ENCODE results near the gene IFT43. TPM values are rescaled to one million over a fixed set of nuclear protein-coding genes. Genes with fewer than 3 reads are reported as not detected.

Gene IFT43
- total and polyA plus RNA-seq, 9 of the 15 experiments (the other 6 are each of a cell fraction or from before 2014, with no cell fraction given) = 4.9 to 12.8 (median 8.0) TPM

DNA sequence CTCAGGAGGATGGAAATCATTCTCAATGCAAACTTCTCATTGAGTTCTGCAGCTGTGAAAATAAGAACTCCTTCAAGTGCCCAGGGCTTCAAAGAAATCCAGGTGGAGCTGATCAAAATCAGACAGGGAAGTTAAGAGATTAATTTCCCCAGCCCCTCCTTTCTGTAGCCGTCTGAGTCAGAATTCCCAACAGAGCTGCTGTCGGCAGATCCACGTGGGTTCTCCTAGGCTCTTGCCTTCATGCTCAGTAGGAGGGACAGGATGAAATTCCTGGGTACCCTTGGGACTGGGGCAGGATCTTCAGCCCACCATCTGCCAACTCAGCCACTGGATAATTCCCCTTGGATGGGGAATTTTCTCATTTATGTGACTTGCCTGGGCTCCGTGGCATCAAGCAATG is 17.1 kb upstream of the IFT43 start (continued):
- TF ChIP-seq ZNF184 (CRISPR knock-in tag; IDR thresholded peaks at IDR 0.05) = no peak

- no peaks in the 10 kb centered on the region for H3K4me1 ChIP-seq (replicated peaks in 1 of 2; ENCODE audit: control insufficient read depth in 2 of 2, insufficient read depth in 2 of 2, low read length in 2 of 2)
- FAIRE-seq = no peak
Observed at GRCh38 chr14:75969126-75969525, 16.4 kb upstream of the IFT43 start.

More at GRCh38 chr14:75969126-75969525, 16.4 kb upstream of the IFT43 start:
- DNase-seq (ENCODE audit: extremely low read depth in 1 of 4, low spot score in 3 of 4) (no peak), ATAC-seq (no peak)
- no peaks in the 10 kb centered on the region for H3K36me3 ChIP-seq (ENCODE audit: control insufficient read depth, insufficient read depth, low read length)
- H3K4me3 ChIP-seq = no peak overlapping the region
- H3K27ac ChIP-seq (ENCODE audit: extremely low read depth, low read depth, low read length) = no peak overlapping the region
- H3K9me3 ChIP-seq (replicated peaks; ENCODE audit: control insufficient read depth, insufficient read depth, low read depth, low read length) = no peaks in the 10 kb centered on the region
- no TSS peak for BruUV-seq (replicated peaks)
- TF ChIP-seq ATF7 (IDR thresholded peaks at IDR 0.05) (no peak), POU5F1 (IDR thresholded peaks at IDR 0.05; ENCODE audit: borderline replicate concordance, low read depth, low read length, partially characterized antibody) (no peak), ZFX (CRISPR knock-in tag; IDR thresholded peaks at IDR 0.05) (no peak), NFE2 (IDR thresholded peaks at IDR 0.05; ENCODE audit: low read depth) (no peak), FUS (optimal IDR thresholded peaks at IDR 0.05; ENCODE audit: low read depth, low read length) (no peak), RBM22 (IDR thresholded peaks at IDR 0.05; ENCODE audit: low read depth, low read length, poor library complexity, severe bottlenecking) (no peak), ESRRB (CRISPR knock-in tag; IDR thresholded peaks at IDR 0.05; ENCODE audit: borderline replicate concordance) (no peak), NFRKB (IDR thresholded peaks at IDR 0.05; ENCODE audit: low read depth) (no peak), ZBTB49 (CRISPR knock-in tag; IDR thresholded peaks at IDR 0.05; ENCODE audit: borderline replicate concordance) (no peak), NFIX (CRISPR knock-in tag; IDR thresholded peaks at IDR 0.05; ENCODE audit: low read depth) (no peak), RAD51 (IDR thresholded peaks at IDR 0.05; ENCODE audit: borderline replicate concordance, low read depth) (no peak), ZNF347 (CRISPR knock-in tag; IDR thresholded peaks at IDR 0.05; ENCODE audit: low read depth) (no peak)
- TF ChIP-seq, protein P1, sequence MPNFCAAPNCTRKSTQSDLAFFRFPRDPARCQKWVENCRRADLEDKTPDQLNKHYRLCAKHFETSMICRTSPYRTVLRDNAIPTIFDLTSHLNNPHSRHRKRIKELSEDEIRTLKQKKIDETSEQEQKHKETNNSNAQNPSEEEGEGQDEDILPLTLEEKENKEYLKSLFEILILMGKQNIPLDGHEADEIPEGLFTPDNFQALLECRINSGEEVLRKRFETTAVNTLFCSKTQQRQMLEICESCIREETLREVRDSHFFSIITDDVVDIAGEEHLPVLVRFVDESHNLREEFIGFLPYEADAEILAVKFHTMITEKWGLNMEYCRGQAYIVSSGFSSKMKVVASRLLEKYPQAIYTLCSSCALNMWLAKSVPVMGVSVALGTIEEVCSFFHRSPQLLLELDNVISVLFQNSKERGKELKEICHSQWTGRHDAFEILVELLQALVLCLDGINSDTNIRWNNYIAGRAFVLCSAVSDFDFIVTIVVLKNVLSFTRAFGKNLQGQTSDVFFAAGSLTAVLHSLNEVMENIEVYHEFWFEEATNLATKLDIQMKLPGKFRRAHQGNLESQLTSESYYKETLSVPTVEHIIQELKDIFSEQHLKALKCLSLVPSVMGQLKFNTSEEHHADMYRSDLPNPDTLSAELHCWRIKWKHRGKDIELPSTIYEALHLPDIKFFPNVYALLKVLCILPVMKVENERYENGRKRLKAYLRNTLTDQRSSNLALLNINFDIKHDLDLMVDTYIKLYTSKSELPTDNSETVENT (CRISPR knock-in tag; IDR thresholded peaks at IDR 0.05) = no peak
- no peaks in the 10 kb centered on the region for H3K27me3 ChIP-seq (ENCODE audit: control insufficient read depth in 2 of 2, insufficient read depth in 2 of 2, low read length in 2 of 2)
- no peaks in the 10 kb centered on the region for H4K20me1 ChIP-seq (replicated peaks; ENCODE audit: control insufficient read depth, insufficient read depth, low read length)
- WGBS (ENCODE audit: insufficient coverage, low coverage, missing lambda C conversion rate) = 27% methylated on average over 4 of the region's 4 CpGs
- CTCF ChIA-PET (ENCODE audit: low intra/inter-chr PET ratio) = no interaction called here
- no peak overlapping the region for H3K4me2 ChIP-seq (ENCODE audit: insufficient read depth, low read length)
- intact Hi-C loops (cut with micrococcal nuclease) = no loop called here
- no peaks in the 10 kb centered on the region for H3K9me1 ChIP-seq (ENCODE audit: control insufficient read depth, insufficient read depth, low read length)
- H2AFZ ChIP-seq (ENCODE audit: low read depth, low read length) = no peak overlapping the region
- H3K79me2 ChIP-seq (ENCODE audit: control insufficient read depth, insufficient read depth, low read length) = no peaks in the 10 kb centered on the region
- in situ Hi-C loops (cut with MboI) = no loop called here
- POLR2A ChIA-PET = no interaction called here
- no peak overlapping the region for H3K9ac ChIP-seq (ENCODE audit: insufficient read depth in 1 of 2, low read depth in 2 of 2, low read length in 2 of 2)

Data from K562 (cell line).